ENCODE results near the gene PQBP1. TPM values are rescaled to one million over a fixed set of nuclear protein-coding genes. Genes with fewer than 3 reads are reported as not detected.

PQBP1 gene
- total and polyA plus RNA-seq, 12 donors: 41.2 to 127 (median 55.3) TPM

- DNase-seq (no peak), ATAC-seq (no peak)
- intact Hi-C loops (cut with DNase I): loop anchor here in 3 of 10 donors (10.0 kb wide), 2 partner anchors 273 to 1263 kb away; partner anchors contain the start of genes ELK1 (in 1 of the 3) and UXT (in 1 of the 3)
- 5 to 16% methylated on average over 16 to 23 of the region's 23 CpGs for WGBS, 2 donors
- peaks cover 0 to 38% (median 0%) of the 10 kb centered on the region in 9 donors for H3K36me3 ChIP-seq
- H3K27me3 ChIP-seq: no peaks in the 10 kb centered on the region
- peak overlapping the region; percentile 38 to 68 (median 60) for H3K4me3 ChIP-seq
- peaks cover 0 to 31% (median 4%) of the 10 kb centered on the region in 9 donors for H3K4me1 ChIP-seq
- H3K9me3 ChIP-seq: no peaks in the 10 kb centered on the region
- no peak for TF ChIP-seq CTCF (IDR thresholded peaks at IDR 0.05)
- H3K27ac ChIP-seq: peak overlapping the region in 9 of 10 donors; percentile 67 to 91 (median 73)
Observed at GRCh38 chrX:48918301-48918642, 20.5 kb downstream of the PQBP1 start.

GRCh38 chrX:48918643-48919340 is 21.1 kb downstream of the PQBP1 start, which contains the start of gene PIM2:
TSS of gene PIM2 (minus strand) at chrX:48919024. CDS start at chrX:48918834, 190 bp downstream.
- no peaks in the 10 kb centered on the region for H3K9me3 ChIP-seq
- 0% methylated on average over 34 to 54 of the region's 55 CpGs for WGBS, 2 donors
- H3K27me3 ChIP-seq: no peaks in the 10 kb centered on the region
- peaks cover 0 to 31% (median 4%) of the 10 kb centered on the region in 9 donors for H3K4me1 ChIP-seq
- H3K27ac ChIP-seq: peak within 1 kb of the TSS; percentile 22 to 91 (median 73)
- ATAC-seq (peak; percentile 86 to 91 (median 90)), DNase-seq (peak; percentile 85 to 88)
- H3K36me3 ChIP-seq: peaks cover 0 to 38% (median 0%) of the 10 kb centered on the region in 9 donors
- no peak for TF ChIP-seq CTCF (IDR thresholded peaks at IDR 0.05)
- intact Hi-C loops (cut with DNase I): loop anchor here in 3 of 10 donors (10.0 kb wide), 2 partner anchors 274 to 1264 kb away; partner anchors contain the start of genes ELK1 (in 1 of the 3) and UXT (in 1 of the 3)
- H3K4me3 ChIP-seq: peak within 1 kb of the TSS; percentile 38 to 68 (median 60)

GRCh38 chrX:48919360-48919841 is 21.7 kb downstream of the PQBP1 start:
- H3K27me3 ChIP-seq: no peaks in the 10 kb centered on the region
- ATAC-seq: peak in 6 of 8 donors; percentile 1 to 26 (median 14)
- peaks cover 0 to 31% (median 4%) of the 10 kb centered on the region in 9 donors for H3K4me1 ChIP-seq
- H3K9me3 ChIP-seq: no peaks in the 10 kb centered on the region
- peak overlapping the region; percentile 38 to 68 (median 60) for H3K4me3 ChIP-seq
- DNase-seq: no peak
- intact Hi-C loops (cut with DNase I): loop anchor here in 3 of 10 donors (10.0 kb wide), 2 partner anchors 275 to 1265 kb away; partner anchors contain the start of genes ELK1 (in 1 of the 3) and UXT (in 1 of the 3)
- 2% methylated on average over 13 to 15 of the region's 15 CpGs for WGBS, 2 donors
- no peak for TF ChIP-seq CTCF (IDR thresholded peaks at IDR 0.05)
- peaks cover 0 to 38% (median 0%) of the 10 kb centered on the region in 9 donors for H3K36me3 ChIP-seq
- peak overlapping the region in 9 of 10 donors; percentile 22 to 91 (median 73) for H3K27ac ChIP-seq

GRCh38 chrX:48919947-48920717 is 22.4 kb downstream of the PQBP1 start:
- peaks cover 0 to 38% (median 0%) of the 10 kb centered on the region in 9 donors for H3K36me3 ChIP-seq
- H3K4me1 ChIP-seq: peaks cover 0 to 31% (median 4%) of the 10 kb centered on the region in 9 donors
- no peaks in the 10 kb centered on the region for H3K27me3 ChIP-seq
- peak overlapping the region in 2 of 10 donors; percentile 48 to 68 for H3K4me3 ChIP-seq
- 49 to 52% methylated on average over 8 of the region's 8 CpGs for WGBS, 2 donors
- H3K27ac ChIP-seq: peak overlapping the region in 5 of 10 donors; percentile 73 to 91 (median 73)
- no peak for TF ChIP-seq CTCF (IDR thresholded peaks at IDR 0.05)
- ATAC-seq: no peak
- H3K9me3 ChIP-seq: no peaks in the 10 kb centered on the region
- DNase-seq: no peak
- intact Hi-C loops (cut with DNase I): loop anchor here in 3 of 10 donors (10.0 kb wide), 2 partner anchors 275 to 1265 kb away; partner anchors contain the start of genes ELK1 (in 1 of the 3) and UXT (in 1 of the 3)
